ENCODE results near the gene CDH23.

Gene CDH23

DNA sequence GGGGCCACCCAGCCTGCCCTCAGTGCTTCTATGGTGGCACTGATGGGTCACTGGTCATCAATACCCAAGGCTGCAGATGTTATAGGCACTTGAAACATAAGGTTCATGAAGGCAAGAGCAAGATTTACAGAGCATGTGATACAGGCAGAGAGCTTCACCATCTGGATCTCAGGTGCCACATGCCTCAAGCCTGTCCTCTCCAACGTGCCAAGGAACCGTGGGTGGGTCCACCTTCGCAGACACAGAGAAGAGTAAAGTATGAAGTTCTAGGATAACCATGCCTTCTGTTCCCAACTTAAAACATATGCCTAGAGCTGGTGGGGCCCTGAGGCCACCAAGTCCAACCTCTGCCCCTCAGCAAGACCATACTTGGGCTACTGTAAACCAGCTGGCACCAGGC is 26.7 kb upstream of the CDH23 start:
- DNase-seq: no peak

GRCh38 chr10:71371750-71372166 is 25.0 kb upstream of the CDH23 start:
- no peak for DNase-seq

- peak; percentile 54 for DNase-seq
These were observed 23.7 kb upstream of the CDH23 start for GRCh38 chr10:71372882-71373495.

GRCh38 chr10:71374481-71375233 is 22.1 kb upstream of the CDH23 start:
- no peak for DNase-seq

DNA sequence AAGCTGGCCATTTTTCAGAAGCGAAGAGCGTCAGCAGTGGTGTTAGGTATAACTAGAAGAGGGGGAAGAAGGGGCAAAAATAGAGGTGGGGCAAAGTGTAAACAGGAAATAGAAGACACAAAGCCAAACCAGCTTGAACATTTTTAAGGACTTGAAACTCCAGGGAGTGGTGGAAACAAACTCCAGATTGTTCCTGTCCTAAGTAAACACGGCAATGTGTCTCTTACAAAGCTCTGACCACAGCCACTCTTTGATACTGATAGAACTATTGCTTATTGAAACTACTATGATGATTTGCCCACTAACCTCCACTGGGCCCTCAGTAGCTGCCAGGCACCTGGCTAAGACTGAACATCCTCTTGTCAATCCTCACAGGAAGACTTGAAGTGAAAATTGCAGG is 20.8 kb upstream of the CDH23 start:
- DNase-seq: no peak

GRCh38 chr10:71378336-71379117 is 18.2 kb upstream of the CDH23 start:
- DNase-seq: no peak

- no peak for DNase-seq
These were observed 17.5 kb upstream of the CDH23 start for GRCh38 chr10:71379118-71379766.

DNA sequence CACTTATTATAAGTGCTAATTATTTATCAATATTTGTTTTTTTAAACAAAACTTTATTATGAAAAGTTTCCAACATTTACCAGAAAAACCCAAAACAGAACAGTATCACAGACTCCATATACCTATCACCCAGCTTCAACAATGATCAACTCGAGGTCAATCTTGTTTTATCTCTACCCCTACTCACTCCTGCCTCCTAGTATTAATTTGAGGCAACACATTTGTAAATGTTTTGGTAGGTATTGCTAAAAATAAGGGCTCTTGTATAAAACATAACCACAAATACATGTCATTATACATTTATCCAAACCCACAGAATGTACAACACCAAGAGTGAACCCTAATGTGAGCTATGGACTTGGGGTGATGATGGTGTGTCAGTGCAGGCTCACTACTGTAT is 15.9 kb upstream of the CDH23 start:
- no peak for DNase-seq

DNA sequence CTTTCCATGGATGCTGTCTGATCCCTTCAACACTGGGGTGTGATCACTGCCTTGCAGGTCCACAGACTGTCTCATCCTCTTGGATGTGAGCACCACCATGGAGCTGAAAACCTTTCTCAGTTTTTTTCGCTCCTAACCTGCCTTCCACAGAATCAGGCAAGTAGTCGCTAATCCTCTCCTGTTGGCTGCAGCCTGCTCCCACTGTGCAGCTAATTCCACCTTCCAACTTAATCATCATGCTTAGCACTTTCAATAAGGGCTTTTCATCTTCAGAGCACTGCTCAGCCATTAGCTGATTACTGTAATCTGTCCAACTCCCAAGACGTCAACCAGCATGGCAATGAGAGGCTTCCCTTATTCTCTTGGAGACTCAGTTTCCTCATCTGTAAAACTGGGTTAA is 15.1 kb upstream of the CDH23 start:
- no peak for DNase-seq

DNA sequence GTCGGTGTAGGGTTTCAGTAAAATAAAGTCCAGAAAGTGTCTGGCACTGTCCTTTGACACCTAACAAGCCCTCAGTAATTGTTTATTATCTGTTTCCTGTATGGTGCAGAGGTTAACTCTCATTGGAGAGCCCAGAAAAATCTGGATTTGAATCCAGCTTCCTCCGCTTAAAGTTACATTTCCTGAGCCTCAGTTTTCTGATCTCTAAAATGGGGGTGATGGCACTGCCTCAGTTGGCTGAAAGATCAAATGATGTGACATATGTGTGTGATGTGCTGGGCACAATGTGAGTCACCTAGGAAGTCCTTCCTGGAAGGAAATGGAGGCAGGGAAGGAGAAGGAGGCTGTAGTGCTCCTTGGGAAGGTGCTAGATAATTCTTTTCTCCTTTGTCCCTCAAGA is 14.7 kb upstream of the CDH23 start:
- DNase-seq: no peak

DNA sequence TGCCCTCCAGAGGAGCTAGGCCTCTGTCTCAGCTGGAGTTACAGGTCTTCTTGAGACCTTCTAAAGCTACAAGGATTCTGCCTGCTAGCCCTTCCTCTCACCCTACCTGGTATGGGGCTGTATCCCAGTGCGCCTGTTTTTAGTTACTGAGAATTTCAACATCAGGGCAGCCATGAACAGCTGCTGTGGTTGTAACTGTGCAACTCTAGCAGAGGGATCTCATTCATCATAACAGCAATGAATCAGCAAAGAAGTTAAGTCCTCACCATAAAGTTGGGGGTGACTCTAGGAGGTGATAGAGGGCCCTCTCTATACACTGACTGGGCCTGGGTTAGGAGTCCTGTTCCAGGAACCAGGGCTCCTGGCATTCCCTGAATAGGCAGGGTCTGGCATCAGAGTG is 14.0 kb upstream of the CDH23 start:
- peak; percentile 20 for DNase-seq

GRCh38 chr10:71383972-71384687 is 12.6 kb upstream of the CDH23 start:
- peak; percentile 17 for DNase-seq

- no peak for DNase-seq
These were observed 8.5 kb upstream of the CDH23 start for GRCh38 chr10:71388171-71388570.

DNA sequence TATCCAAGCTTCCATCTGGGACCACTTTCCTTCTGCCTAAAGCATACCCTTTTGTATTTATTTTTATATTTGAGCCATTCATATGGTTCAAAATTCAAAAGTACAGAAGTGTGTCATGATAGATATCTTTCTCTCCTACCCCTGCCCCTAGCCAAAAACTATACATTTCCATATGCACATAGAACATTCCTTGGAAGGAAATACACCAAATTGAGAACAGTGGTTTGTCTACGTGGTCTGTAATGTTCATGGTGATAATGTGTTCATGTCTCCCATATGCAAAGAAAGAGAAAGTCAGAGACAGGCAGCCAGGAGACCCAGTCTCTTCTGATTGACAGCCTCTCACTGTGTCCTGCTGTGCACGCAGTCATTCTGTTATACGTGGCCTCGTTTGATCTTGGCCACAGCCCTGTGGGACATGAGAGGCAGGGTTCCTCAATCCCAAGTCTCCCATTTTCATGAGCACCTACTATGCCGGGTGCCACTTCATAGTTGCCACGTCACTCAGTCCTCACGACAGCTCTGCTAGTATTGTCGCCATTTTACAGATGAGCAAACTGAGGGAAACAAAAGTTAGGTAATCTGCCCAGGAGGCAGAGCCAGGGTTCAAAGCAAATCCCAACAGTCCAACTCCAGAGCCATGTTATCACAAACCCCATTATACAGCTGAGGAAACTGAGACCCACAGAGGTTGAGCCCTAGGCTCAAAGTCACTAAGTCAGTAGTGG is 8.0 kb upstream of the CDH23 start:
- DNase-seq: no peak

DNA sequence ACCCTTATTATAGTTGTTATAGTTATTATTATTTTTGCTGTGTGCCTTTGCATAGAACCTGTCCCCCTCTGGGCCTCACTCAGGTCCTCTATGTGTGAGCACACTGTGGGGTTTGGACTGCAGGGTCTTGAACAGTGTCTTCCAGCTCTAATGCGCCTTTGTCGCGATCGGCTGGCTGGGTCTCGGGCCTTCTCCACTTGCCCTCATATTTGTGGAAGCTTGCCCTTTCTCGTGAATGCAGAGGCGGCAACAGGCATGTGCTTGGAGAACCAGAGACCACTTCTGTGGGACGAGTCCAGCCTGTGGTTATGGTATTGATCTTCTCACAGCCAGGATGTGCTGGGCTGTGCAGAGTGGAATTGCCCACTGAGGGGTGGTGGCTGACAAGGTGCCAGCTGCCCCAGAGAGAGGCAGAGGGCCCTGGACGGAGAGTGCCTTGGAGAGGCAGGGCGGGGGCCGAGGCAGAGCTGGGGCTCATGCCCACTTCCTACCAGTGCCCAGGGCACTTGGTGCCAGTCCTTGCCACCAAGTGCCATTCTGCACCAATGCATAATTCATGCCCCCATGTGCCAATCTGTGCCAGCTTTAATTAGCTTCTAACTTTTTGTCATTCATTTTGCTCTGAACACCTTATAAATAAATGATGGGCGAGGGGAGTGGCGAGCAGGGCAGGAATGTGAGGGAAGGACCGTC is 6.8 kb upstream of the CDH23 start:
- DNase-seq: no peak

DNA sequence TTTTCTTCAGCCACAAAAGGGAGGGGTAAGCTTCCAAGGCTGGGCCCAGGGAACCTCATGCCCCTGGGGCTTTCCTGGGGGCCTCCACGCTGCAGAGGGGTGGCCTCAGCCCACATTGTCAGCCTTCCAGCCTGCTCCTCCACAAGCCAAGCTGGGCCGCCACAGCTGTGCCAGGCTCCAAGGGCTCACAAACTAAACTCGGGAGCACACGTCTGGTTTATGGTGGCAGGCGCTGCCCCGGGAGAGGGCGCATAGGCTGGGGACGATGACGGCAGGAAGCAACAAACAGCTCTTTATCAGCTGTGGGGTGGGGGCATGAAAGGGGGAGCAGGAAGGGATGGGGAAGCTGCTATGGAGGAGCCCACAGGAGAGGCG is 6.3 kb upstream of the CDH23 start:
- no peak for DNase-seq

- no peak for DNase-seq
These were observed 5.6 kb upstream of the CDH23 start for GRCh38 chr10:71390921-71391690.

GRCh38 chr10:71391701-71392100 is 5.0 kb upstream of the CDH23 start:
- DNase-seq: no peak

- no peak for DNase-seq
These were observed 4.4 kb upstream of the CDH23 start for GRCh38 chr10:71392292-71392691.
